ENCODE results near the gene DNM3.

DNM3 gene

GRCh38 chr1:172085317-172085716, 244.0 kb downstream of the DNM3 start:
- H3K9me3 Mint-ChIP-seq = peaks cover 2% of the 10 kb centered on the region
- TF ChIP-seq CTCF (IDR thresholded peaks at IDR 0.05; ENCODE audit: unreplicated experiment in 3 of 3) = no peak
- H3K27me3 Mint-ChIP-seq (ENCODE audit: low read depth) = no peaks in the 10 kb centered on the region
- no peaks in the 10 kb centered on the region for H3K36me3 Mint-ChIP-seq (ENCODE audit: low read depth)
- H3K4me1 Mint-ChIP-seq = peaks cover 70% of the 10 kb centered on the region
- H3K27ac Mint-ChIP-seq = peak overlapping the region; percentile 77 to 91 (median 88)
- H3K4me3 Mint-ChIP-seq = peak overlapping the region in 1 of 3 experiments; percentile 34

GRCh38 chr1:172086137-172086536, 244.8 kb downstream of the DNM3 start:
- TF ChIP-seq CTCF (IDR thresholded peaks at IDR 0.05; ENCODE audit: unreplicated experiment in 3 of 3) = no peak
- Mint-ChIP-seq H3K4me1 (peaks cover 76% of the 10 kb centered on the region), H3K36me3 (ENCODE audit: low read depth) (no peaks in the 10 kb centered on the region), H3K9me3 (peaks cover under 1% of the 10 kb centered on the region), H3K4me3 (no peak overlapping the region), H3K27me3 (ENCODE audit: low read depth) (no peaks in the 10 kb centered on the region), H3K27ac (peak overlapping the region; percentile 77 to 91 (median 88))

GRCh38 chr1:172088256-172088655, 247.0 kb downstream of the DNM3 start:
- H3K27me3 Mint-ChIP-seq (ENCODE audit: low read depth) = no peaks in the 10 kb centered on the region

GRCh38 chr1:172089768-172090510, 248.6 kb downstream of the DNM3 start:
- no peaks in the 10 kb centered on the region for H3K36me3 Mint-ChIP-seq (ENCODE audit: low read depth)
- no peak overlapping the region for H3K4me3 Mint-ChIP-seq
- peak; percentile 65 to 70 (median 70) for TF ChIP-seq CTCF (IDR thresholded peaks at IDR 0.05; ENCODE audit: unreplicated experiment in 3 of 3)
- peaks cover 77% of the 10 kb centered on the region for H3K4me1 Mint-ChIP-seq
- peak overlapping the region; percentile 57 to 88 (median 79) for H3K27ac Mint-ChIP-seq
- no peaks in the 10 kb centered on the region for H3K27me3 Mint-ChIP-seq (ENCODE audit: low read depth)
- H3K9me3 Mint-ChIP-seq = no peaks in the 10 kb centered on the region

More at GRCh38 chr1:172088256-172088655, 247.0 kb downstream of the DNM3 start:
- Mint-ChIP-seq H3K4me3 (no peak overlapping the region), H3K27ac (peak overlapping the region in 2 of 3 experiments; percentile 19 to 77), H3K9me3 (no peaks in the 10 kb centered on the region), H3K4me1 (peaks cover 77% of the 10 kb centered on the region), H3K36me3 (ENCODE audit: low read depth) (no peaks in the 10 kb centered on the region)
- no peak for TF ChIP-seq CTCF (IDR thresholded peaks at IDR 0.05; ENCODE audit: unreplicated experiment in 3 of 3)

- H3K4me1 Mint-ChIP-seq = peaks cover 77% of the 10 kb centered on the region
- no peaks in the 10 kb centered on the region for H3K36me3 Mint-ChIP-seq (ENCODE audit: low read depth)
- TF ChIP-seq CTCF (IDR thresholded peaks at IDR 0.05; ENCODE audit: unreplicated experiment in 3 of 3) = no peak
- H3K27me3 Mint-ChIP-seq (ENCODE audit: low read depth) = no peaks in the 10 kb centered on the region
- no peak overlapping the region for H3K4me3 Mint-ChIP-seq
- H3K9me3 Mint-ChIP-seq = no peaks in the 10 kb centered on the region
- peak overlapping the region; percentile 57 to 88 (median 79) for H3K27ac Mint-ChIP-seq
Measured at GRCh38 chr1:172090511-172090817, 249.2 kb downstream of the DNM3 start.

GRCh38 chr1:172095846-172096245, 254.5 kb downstream of the DNM3 start:
- H3K36me3 Mint-ChIP-seq (ENCODE audit: low read depth) = peaks cover 13% of the 10 kb centered on the region
- TF ChIP-seq CTCF (IDR thresholded peaks at IDR 0.05; ENCODE audit: unreplicated experiment in 3 of 3) = no peak
- peaks cover 3% of the 10 kb centered on the region for H3K9me3 Mint-ChIP-seq
- H3K4me1 Mint-ChIP-seq = peaks cover 45% of the 10 kb centered on the region
- no peaks in the 10 kb centered on the region for H3K27me3 Mint-ChIP-seq (ENCODE audit: low read depth)
- no peak overlapping the region for H3K4me3 Mint-ChIP-seq
- peak overlapping the region in 2 of 3 experiments; percentile 82 to 85 for H3K27ac Mint-ChIP-seq
